ENCODE measurements around the gene MTERF4. TPM values are rescaled to one million over a fixed set of nuclear protein-coding genes. Genes with fewer than 3 reads are reported as not detected.
A peak's percentile ranks its signal among the peaks of the same experiment; 100 is the strongest.

MTERF4 gene
- total and polyA plus RNA-seq, 2 of the 13 experiments (the other 11 are each of a cell fraction or from before 2014, with no cell fraction given) = 50.5 to 59.8 TPM

DNA sequence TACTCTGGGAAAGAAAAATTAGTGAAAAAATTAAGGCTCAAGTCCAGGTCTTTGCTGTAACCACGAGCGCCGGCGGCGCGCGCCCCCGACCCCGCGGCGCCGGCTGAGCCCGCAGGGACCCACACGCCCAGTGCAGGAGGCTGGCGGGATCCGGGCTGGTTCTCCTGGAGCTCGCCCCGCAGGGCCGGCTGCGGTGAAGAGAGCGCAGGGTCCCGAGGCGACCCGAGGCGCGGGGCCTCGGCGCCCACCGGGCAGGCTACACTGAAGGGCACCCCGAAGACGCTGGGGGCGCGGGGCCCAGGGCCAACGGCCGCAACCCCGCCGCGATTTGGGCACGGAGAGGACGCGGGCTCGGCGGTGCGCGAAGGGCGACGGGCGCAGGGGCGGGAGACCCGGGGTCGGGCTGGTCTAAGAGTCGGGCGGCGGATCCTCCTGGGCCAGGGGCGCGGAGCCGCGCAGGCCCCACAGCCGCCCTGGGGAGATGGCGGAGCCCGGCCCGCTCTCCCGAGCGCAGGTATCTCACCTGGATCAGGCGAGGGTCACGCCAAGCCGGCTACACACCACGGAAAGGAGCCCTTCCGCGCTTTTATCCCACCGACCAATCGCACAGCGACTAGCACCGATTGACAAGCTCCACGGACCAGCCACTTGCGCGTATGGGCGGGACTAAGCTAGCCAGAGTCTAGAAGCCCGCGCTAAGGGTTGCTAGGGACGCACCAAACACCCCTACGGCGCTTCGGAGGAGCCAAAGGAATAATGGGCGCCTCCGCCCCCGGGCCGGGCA is 47.0 kb upstream of the MTERF4 start, which contains the start of gene PASK (continued):
- TF ChIP-seq, protein P1, sequence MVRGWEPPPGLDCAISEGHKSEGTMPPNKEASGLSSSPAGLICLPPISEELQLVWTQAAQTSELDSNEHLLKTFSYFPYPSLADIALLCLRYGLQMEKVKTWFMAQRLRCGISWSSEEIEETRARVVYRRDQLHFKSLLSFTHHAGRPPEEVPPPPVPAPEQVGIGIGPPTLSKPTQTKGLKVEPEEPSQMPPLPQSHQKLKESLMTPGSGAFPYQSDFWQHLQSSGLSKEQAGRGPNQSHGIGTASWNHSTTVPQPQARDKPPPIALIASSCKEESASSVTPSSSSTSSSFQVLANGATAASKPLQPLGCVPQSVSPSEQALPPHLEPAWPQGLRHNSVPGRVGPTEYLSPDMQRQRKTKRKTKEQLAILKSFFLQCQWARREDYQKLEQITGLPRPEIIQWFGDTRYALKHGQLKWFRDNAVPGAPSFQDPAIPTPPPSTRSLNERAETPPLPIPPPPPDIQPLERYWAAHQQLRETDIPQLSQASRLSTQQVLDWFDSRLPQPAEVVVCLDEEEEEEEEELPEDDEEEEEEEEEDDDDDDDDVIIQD (CRISPR knock-in tag; IDR thresholded peaks at IDR 0.05; ENCODE audit: low read depth) = no peak
- peak; percentile 53 for TF ChIP-seq ZSCAN29 (CRISPR knock-in tag; conservative IDR thresholded peaks at IDR 0.05)
- no peak for TF ChIP-seq ZMAT3 (CRISPR knock-in tag; conservative IDR thresholded peaks at IDR 0.05)
- TF ChIP-seq HHEX (CRISPR knock-in tag; IDR thresholded peaks at IDR 0.05) = no peak
- TF ChIP-seq, protein P2, sequence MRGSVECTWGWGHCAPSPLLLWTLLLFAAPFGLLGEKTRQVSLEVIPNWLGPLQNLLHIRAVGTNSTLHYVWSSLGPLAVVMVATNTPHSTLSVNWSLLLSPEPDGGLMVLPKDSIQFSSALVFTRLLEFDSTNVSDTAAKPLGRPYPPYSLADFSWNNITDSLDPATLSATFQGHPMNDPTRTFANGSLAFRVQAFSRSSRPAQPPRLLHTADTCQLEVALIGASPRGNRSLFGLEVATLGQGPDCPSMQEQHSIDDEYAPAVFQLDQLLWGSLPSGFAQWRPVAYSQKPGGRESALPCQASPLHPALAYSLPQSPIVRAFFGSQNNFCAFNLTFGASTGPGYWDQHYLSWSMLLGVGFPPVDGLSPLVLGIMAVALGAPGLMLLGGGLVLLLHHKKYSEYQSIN (CRISPR knock-in tag; IDR thresholded peaks at IDR 0.05; ENCODE audit: borderline replicate concordance) = no peak
- TF ChIP-seq, protein P3, sequence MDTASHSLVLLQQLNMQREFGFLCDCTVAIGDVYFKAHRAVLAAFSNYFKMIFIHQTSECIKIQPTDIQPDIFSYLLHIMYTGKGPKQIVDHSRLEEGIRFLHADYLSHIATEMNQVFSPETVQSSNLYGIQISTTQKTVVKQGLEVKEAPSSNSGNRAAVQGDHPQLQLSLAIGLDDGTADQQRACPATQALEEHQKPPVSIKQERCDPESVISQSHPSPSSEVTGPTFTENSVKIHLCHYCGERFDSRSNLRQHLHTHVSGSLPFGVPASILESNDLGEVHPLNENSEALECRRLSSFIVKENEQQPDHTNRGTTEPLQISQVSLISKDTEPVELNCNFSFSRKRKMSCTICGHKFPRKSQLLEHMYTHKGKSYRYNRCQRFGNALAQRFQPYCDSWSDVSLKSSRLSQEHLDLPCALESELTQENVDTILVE (CRISPR knock-in tag; IDR thresholded peaks at IDR 0.05) = no peak
- TF ChIP-seq MEIS1 (CRISPR knock-in tag; IDR thresholded peaks at IDR 0.05; ENCODE audit: borderline replicate concordance) = no peak
- no peak for TF ChIP-seq NR1H2 (CRISPR knock-in tag; IDR thresholded peaks at IDR 0.05; ENCODE audit: borderline replicate concordance, low read depth)
- TF ChIP-seq, protein P4, sequence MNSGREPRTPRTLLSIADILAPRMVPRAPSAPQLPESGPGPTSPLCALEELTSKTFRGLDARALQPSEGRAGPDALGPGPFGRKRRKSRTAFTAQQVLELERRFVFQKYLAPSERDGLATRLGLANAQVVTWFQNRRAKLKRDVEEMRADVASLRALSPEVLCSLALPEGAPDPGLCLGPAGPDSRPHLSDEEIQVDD (CRISPR knock-in tag; IDR thresholded peaks at IDR 0.05; ENCODE audit: borderline replicate concordance) = 0 out of 2 replicates have a peak, but pooled peaks have one; percentile 27
- TF ChIP-seq, protein P5, sequence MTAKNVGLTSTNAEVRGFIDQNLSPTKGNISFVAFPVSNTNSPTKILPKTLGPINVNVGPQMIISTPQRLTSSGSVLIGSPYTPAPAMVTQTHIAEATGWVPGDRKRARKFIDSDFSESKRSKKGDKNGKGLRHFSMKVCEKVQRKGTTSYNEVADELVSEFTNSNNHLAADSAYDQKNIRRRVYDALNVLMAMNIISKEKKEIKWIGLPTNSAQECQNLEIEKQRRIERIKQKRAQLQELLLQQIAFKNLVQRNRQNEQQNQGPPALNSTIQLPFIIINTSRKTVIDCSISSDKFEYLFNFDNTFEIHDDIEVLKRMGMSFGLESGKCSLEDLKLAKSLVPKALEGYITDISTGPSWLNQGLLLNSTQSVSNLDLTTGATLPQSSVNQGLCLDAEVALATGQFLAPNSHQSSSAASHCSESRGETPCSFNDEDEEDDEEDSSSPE (CRISPR knock-in tag; IDR thresholded peaks at IDR 0.05) = peak; percentile 96
- no peak for TF ChIP-seq SRSF9 (IDR thresholded peaks at IDR 0.05; ENCODE audit: borderline replicate concordance, insufficient read depth, low read depth, low read length, poor library complexity, severe bottlenecking)
- TF ChIP-seq, protein P6, sequence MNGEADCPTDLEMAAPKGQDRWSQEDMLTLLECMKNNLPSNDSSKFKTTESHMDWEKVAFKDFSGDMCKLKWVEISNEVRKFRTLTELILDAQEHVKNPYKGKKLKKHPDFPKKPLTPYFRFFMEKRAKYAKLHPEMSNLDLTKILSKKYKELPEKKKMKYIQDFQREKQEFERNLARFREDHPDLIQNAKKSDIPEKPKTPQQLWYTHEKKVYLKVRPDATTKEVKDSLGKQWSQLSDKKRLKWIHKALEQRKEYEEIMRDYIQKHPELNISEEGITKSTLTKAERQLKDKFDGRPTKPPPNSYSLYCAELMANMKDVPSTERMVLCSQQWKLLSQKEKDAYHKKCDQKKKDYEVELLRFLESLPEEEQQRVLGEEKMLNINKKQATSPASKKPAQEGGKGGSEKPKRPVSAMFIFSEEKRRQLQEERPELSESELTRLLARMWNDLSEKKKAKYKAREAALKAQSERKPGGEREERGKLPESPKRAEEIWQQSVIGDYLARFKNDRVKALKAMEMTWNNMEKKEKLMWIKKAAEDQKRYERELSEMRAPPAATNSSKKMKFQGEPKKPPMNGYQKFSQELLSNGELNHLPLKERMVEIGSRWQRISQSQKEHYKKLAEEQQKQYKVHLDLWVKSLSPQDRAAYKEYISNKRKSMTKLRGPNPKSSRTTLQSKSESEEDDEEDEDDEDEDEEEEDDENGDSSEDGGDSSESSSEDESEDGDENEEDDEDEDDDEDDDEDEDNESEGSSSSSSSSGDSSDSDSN (CRISPR knock-in tag; IDR thresholded peaks at IDR 0.05) = peak; percentile 72; the same call in 1 of the 2 replicates
- no peak for TF ChIP-seq ZKSCAN8 (CRISPR knock-in tag; IDR thresholded peaks at IDR 0.05; ENCODE audit: borderline replicate concordance)
- TF ChIP-seq HNF4A (CRISPR knock-in tag; IDR thresholded peaks at IDR 0.05) = no peak
- TF ChIP-seq MED1 (CRISPR knock-in tag; IDR thresholded peaks at IDR 0.05) = 0 out of 2 replicates have a peak, but pooled peaks have one; percentile 1
- TF ChIP-seq CBFB (CRISPR knock-in tag; IDR thresholded peaks at IDR 0.05) = peak; percentile 13; the same call in 1 of the 2 replicates
- peak; percentile 42 for TF ChIP-seq ZNF607 (CRISPR knock-in tag; IDR thresholded peaks at IDR 0.05; ENCODE audit: borderline replicate concordance)
- no peak for TF ChIP-seq ZNF629 (CRISPR knock-in tag; conservative IDR thresholded peaks at IDR 0.05)
- no peak for TF ChIP-seq JDP2 (CRISPR knock-in tag; IDR thresholded peaks at IDR 0.05; ENCODE audit: borderline replicate concordance)
- no peak for TF ChIP-seq ZNF75D (CRISPR knock-in tag; IDR thresholded peaks at IDR 0.05; ENCODE audit: borderline replicate concordance)
- no peak for TF ChIP-seq TCF12 (IDR thresholded peaks at IDR 0.05)
- TF ChIP-seq TCF12 (CRISPR knock-in tag; IDR thresholded peaks at IDR 0.05) = no peak
